ENCODE data around the gene TRRAP.

The TRRAP gene

DNA sequence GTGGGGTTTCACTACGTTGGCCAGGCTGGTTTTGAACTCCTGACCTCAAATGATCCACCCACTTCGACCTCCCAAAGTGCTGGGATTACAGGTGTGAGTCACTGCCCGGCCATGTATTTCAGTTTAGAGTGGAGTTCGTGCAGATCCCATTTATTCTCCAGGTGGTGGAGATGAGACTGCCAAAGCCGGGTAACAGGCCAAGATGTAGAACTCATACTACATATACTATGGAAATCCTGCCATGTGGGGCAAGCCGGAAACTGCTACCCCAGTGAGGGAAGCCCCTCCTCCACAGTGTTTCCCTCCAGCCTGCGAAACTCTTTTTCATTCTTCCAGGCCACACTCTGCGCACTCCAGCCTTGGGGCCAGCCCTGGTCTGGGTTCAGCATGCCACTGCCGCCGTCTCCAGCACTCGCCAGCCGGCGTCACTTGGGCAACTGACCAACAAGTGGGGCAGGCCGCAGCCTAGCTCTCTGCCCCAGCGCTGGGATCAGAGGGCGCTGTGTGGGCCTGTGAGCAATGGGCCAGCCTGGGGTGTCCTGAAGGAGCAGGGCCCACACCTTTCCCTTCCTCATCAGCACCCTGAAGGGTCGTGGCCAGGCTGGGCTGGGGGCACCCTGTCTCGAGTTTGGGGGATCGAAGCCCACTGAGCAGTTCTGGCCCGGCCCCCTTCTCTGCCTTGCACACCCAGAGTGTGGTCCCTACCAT is 122.0 kb downstream of the TRRAP start:
- no peak for TF ChIP-seq ZFX (IDR thresholded peaks at IDR 0.05; ENCODE audit: borderline replicate concordance)
- TF ChIP-seq, protein P1, sequence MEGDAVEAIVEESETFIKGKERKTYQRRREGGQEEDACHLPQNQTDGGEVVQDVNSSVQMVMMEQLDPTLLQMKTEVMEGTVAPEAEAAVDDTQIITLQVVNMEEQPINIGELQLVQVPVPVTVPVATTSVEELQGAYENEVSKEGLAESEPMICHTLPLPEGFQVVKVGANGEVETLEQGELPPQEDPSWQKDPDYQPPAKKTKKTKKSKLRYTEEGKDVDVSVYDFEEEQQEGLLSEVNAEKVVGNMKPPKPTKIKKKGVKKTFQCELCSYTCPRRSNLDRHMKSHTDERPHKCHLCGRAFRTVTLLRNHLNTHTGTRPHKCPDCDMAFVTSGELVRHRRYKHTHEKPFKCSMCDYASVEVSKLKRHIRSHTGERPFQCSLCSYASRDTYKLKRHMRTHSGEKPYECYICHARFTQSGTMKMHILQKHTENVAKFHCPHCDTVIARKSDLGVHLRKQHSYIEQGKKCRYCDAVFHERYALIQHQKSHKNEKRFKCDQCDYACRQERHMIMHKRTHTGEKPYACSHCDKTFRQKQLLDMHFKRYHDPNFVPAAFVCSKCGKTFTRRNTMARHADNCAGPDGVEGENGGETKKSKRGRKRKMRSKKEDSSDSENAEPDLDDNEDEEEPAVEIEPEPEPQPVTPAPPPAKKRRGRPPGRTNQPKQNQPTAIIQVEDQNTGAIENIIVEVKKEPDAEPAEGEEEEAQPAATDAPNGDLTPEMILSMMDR (IDR thresholded peaks at IDR 0.05) = no peak
- H3K27ac ChIP-seq = no peak overlapping the region

DNA sequence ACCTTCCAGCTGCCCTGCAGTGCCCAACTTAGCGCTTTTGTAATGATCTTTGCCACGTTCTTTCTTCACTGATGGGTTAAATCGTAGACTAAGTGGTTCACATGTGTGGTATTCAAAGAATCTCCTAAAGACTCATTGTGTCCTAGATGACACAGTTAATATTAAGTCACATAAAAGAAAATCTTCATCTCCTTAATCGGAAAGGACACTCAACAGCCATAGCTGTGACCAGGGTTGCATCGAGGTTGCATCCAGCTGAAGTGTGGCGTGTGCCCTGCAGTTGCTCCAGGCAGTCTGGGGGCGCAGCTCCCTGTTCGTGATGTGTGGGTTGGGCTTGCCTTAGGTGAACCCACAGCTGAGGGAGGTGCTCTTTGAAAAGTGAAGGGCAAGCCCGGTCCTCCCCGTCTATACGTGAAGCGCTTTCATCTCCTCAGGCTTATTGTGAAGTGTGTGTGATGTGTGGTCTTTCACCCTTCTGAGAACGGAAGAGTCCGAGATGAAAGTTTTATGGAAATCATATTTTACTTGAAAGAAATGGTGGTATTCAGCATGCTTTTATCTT is 122.7 kb downstream of the TRRAP start:
- no peak overlapping the region for H3K27ac ChIP-seq
- TF ChIP-seq, protein P1 (IDR thresholded peaks at IDR 0.05) = no peak
- TF ChIP-seq ZFX (IDR thresholded peaks at IDR 0.05; ENCODE audit: borderline replicate concordance) = no peak

DNA sequence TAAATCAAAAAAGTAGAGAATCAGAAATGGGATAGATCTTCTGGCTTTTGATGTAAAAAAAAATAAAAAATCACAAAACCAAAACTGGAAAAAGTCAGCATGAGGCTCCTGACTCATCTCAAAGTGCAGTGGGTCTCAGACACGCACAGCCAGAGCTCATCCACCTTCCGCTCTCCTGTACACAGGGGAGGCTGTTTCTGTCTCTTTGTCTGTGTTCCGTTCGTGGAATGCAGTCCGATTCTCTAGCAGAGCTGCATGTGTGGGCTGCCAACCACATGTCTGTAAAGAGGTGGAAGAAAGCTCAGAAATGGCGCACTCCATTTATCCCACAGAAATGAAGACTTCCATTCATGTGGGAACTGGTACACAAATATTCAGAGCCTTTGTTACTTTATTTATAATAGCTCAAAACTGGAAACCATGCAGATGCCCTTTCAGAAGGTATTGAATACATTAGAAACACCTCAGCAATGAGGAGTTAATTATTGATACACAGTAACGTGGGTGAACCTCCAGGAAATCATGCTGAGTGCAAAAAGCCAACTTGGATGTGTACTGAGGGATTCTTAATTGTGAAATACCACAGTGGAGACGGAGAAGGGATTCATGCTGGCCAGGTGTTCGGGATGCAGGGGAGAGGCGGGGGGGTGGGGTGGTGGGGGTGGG is 123.3 kb downstream of the TRRAP start:
- no peak for TF ChIP-seq ZFX (IDR thresholded peaks at IDR 0.05; ENCODE audit: borderline replicate concordance)
- TF ChIP-seq, protein P1 (IDR thresholded peaks at IDR 0.05) = no peak

DNA sequence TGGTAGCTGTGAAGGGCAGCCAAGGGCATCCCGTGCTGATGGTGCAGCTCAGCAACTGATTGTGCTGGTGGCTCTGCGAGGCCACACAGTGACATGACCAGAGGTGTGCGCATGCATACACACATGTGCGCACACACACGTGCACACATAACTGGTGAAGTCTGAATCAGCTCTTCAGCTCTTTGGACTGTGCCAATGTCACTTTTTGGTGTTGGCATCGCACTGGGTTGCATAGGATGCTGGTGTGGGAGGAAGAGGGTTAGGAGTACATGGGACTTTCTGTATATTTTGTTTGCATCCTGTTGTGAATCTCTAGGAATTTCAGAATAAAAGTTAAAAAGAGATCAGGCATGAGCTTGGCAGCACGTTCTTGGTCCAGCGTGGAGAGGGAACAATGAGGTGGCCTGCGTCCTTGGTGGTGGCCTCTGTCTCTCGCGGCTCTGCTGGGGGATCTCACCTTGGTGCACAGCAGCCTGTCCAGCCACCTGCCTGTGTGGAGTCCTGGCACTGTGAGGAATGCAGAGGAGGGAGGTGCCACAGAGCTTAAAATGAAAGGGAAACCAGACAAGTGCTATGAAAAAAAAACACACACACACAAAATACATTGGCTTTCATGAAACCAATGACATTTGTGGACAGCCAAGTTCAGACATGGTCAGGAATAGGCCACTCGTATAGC is 124.0 kb downstream of the TRRAP start:
- TF ChIP-seq, protein P1 (IDR thresholded peaks at IDR 0.05) = no peak
- TF ChIP-seq ZFX (IDR thresholded peaks at IDR 0.05; ENCODE audit: borderline replicate concordance) = no peak
- H3K27ac ChIP-seq = no peak overlapping the region

More for the DNA sequence above, 123.3 kb downstream of the TRRAP start:
- no peak overlapping the region for H3K27ac ChIP-seq

DNA sequence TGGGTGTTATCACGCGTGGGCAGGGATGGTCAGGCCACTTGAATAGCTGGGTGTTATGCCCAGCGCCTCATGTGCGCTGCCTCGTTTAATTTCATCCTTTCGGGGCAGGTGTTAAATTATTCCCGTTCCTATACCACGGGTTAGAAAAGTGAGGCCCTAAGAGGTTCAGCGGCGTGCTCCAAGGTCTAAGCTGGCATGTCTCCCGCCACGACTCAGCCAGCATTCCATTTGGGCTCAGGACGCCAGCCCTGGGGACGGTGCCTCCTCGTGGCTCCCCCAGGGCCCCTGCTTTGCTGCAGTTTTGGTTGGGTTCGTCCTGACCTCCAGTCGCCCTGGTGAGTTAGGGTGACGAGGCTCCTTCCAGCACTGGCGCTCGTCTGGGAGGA is 124.5 kb downstream of the TRRAP start:
- TF ChIP-seq, protein P1 (IDR thresholded peaks at IDR 0.05) = no peak
- no peak for TF ChIP-seq ZFX (IDR thresholded peaks at IDR 0.05; ENCODE audit: borderline replicate concordance)
- H3K27ac ChIP-seq = no peak overlapping the region

DNA sequence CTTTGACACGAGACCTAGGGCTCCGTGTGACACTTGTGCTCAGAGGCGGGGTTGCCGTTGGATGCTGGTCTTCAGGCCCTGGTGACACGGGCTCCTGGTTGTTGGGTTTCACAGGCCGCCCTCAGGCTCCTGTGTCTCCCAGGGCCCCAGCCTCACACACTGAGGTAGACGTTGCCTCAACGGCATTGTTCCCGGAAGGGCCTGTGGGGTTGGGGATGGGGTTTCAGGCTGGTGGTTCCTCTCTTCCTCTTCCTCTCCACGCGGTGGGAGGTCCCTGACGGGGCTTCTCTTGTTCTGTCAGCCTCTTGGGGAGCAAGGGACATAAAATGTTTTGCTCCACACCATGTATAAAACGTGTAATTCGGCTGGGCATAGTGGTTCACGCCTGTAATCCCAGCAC is 125.1 kb downstream of the TRRAP start:
- TF ChIP-seq, protein P1 (IDR thresholded peaks at IDR 0.05) = no peak
- no peak for TF ChIP-seq ZFX (IDR thresholded peaks at IDR 0.05; ENCODE audit: borderline replicate concordance)
- H3K27ac ChIP-seq = no peak overlapping the region
